ENCODE measurements around the gene SLC17A8. TPM values are rescaled to one million over a fixed set of nuclear protein-coding genes. Genes with fewer than 3 reads are reported as not detected.
"Not testable (repeated sequence)": the region's sequence is repeated elsewhere in the genome, so short reads cannot be mapped to it uniquely, and the experiment has no call there.

Gene SLC17A8
- total and polyA plus RNA-seq, 8 donors, result 0.16 to 0.18 TPM; not detected in 6

- DNase-seq (peak in 3 of 6 donors; percentile 33 to 75 (median 43)), FAIRE-seq (no peak), ATAC-seq (peak; percentile 88 to 98 (median 96))
- Histone ChIP-seq H3K27ac (peak overlapping the region in 1 of 4 donors; percentile 53), H3K9me3 (no peaks in the 10 kb centered on the region), H3K4me3 (no peak overlapping the region), H3K27me3 (no peaks in the 10 kb centered on the region), H3K4me1 (peaks cover 7 to 30% (median 22%) of the 10 kb centered on the region in 3 donors), H3K36me3 (peaks cover 0 to 4% (median 0%) of the 10 kb centered on the region in 3 donors)
- intact Hi-C loops (cut with DNase I), result no loop called here
- no peak for TF ChIP-seq CTCF (IDR thresholded peaks at IDR 0.05)
Observed at GRCh38 chr12:100337727-100338126, 19.1 kb upstream of the SLC17A8 start.

DNA sequence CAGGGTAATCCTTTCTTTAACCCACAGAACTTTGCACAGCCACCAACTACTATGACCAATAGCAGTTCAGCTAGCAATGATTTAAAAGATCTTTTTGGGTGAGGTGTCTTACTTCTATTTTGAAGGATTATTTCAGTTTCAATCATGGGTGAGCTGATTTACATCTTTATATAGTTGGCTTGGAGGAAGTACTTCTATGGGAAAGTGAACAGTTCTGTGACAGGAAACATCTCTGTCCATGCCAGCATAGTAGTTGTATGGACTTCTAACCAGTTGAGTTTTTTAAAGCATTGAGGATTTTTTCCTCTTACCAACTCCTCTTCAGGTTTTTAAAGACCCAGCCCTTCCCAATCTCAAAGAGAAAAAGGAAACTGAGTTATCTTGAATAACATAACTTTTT lies 17.8 kb upstream of the SLC17A8 start:
- no peak for TF ChIP-seq CTCF (IDR thresholded peaks at IDR 0.05)
- no peak overlapping the region for H3K27ac ChIP-seq
- H3K27me3 ChIP-seq, result no peaks in the 10 kb centered on the region
- FAIRE-seq (no peak), DNase-seq (no peak), ATAC-seq (no peak)
- H3K4me1 ChIP-seq, result peaks cover 7 to 30% (median 22%) of the 10 kb centered on the region in 3 donors
- no peak overlapping the region for H3K4me3 ChIP-seq
- intact Hi-C loops (cut with DNase I), result no loop called here
- H3K9me3 ChIP-seq, result no peaks in the 10 kb centered on the region
- H3K36me3 ChIP-seq, result no peaks in the 10 kb centered on the region

DNA sequence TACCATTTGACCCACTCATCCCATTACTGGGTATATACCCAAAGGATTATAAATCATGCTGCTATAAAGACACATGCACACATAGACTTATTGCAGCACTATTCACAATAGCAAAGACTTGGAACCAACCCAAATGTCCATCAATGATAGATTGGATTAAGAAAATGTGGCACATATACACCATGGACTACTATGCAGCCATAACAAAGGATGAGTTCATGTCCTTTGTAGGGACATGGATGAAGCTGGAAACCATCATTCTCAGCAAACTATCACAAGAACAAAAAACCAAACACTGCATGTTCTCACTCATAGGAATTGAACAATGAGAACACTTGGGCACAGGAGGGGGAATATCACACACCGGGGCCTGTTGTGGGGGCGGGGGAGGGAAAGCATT lies 14.0 kb upstream of the SLC17A8 start:
- H3K27ac ChIP-seq; H3K36me3 ChIP-seq; H3K9me3 ChIP-seq; ATAC-seq; DNase-seq; FAIRE-seq; H3K27me3 ChIP-seq; H3K4me3 ChIP-seq; intact Hi-C loops (cut with DNase I): not testable (repeated sequence)
- 93 to 95% methylated on average over 2 of the region's 2 CpGs for WGBS, 2 donors
- H3K4me1 ChIP-seq, result peaks cover 0 to 17% (median 15%) of the 10 kb centered on the region in 3 donors

DNA sequence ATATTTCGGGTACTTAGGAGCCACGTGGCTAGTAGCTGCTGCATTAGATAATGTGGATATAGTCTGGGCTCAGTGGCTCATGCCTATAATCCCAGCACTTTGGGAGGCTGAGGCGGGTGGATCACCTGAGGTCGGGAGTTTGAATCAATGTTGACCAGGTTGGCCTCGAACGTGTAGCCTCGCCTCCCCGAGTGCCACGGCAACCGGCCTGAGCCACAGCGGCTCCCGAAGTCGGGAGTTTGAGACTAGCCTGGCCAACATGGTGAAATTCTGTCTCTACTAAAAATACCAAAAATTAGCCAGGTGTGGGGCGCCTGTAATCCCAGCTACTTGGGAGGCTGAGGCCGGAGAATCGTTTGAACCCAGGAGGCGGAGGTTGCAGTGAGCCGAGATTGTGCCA lies 12.5 kb upstream of the SLC17A8 start:
- WGBS, 2 donors, result 93 to 97% methylated on average over 18 of the region's 18 CpGs
- H3K27ac ChIP-seq; ATAC-seq; H3K36me3 ChIP-seq; H3K4me1 ChIP-seq; FAIRE-seq; intact Hi-C loops (cut with DNase I); H3K27me3 ChIP-seq; H3K4me3 ChIP-seq; H3K9me3 ChIP-seq; DNase-seq: not testable (repeated sequence)

DNA sequence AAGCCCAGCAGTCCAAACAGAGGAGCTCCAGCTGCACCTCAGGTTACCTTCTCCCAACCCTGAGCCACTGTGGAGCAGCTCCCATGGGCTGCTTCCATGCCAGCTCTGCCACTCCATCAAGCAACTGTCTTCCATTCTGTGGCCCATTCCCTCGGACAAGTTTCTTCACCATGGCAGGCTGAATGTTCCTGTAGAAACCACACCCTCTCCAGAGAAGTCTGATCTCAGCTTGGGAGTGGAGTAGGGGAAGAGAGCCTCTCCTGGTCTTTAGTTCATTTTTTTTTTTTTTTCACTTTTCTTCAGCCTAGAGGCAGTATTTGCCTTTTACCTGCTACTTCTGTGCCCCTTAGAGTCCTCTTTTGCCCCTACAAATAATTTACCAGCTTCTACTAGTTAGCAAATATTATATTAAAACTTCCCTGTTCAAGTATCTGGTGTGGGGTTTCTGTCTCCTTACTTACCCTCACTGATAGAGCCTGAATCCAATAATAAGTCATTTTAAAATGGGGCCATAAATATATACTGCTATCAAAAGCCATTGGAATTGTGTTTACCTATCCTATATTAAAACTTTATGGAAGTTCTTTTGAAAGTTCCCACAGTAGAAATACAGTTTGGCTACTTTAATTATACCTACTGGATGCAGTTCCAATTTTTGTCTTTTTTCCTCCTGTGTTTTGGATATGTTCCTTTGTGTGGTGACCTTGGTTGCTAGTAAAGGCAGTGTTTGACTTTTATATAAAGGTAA lies 11.7 kb upstream of the SLC17A8 start:
- no peak for TF ChIP-seq CTCF (IDR thresholded peaks at IDR 0.05)
- H3K36me3 ChIP-seq, result no peaks in the 10 kb centered on the region
- FAIRE-seq (no peak), DNase-seq (no peak), ATAC-seq (peak in 2 of 4 donors; percentile 22 to 25)
- H3K4me1 ChIP-seq, result peaks cover 0 to 5% (median 0%) of the 10 kb centered on the region in 3 donors
- no peak overlapping the region for H3K4me3 ChIP-seq
- no peak overlapping the region for H3K27ac ChIP-seq
- no peaks in the 10 kb centered on the region for H3K27me3 ChIP-seq
- 67 to 87% methylated on average over 1 of the region's 1 CpG for WGBS, 2 donors
- intact Hi-C loops (cut with DNase I), result no loop called here
- H3K9me3 ChIP-seq, result no peaks in the 10 kb centered on the region

DNA sequence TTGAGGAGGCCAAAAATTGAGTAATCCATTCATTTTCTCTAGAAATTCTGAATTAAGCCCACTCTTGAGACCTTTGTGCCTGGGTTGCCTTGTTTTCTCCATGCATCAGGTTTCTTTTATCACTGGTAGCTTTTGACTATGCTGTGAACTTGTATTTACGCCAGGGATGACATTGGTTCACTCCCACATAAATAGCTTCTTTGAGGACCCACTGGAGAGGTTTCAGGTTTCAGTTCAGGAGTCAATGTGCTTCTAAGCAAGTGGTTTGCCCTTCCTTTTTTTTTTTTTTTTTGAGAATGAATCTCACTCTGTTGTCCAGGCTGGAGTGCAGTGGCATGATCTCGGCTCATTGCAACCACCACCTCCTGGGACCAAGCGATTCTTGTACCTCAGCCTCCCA lies 10.2 kb upstream of the SLC17A8 start:
- H3K9me3 ChIP-seq, result no peaks in the 10 kb centered on the region
- WGBS, 2 donors, result 80 to 93% methylated on average over 3 of the region's 3 CpGs
- no peak overlapping the region for H3K4me3 ChIP-seq
- H3K27ac ChIP-seq, result no peak overlapping the region
- no peaks in the 10 kb centered on the region for H3K27me3 ChIP-seq
- DNase-seq (no peak), FAIRE-seq (no peak), ATAC-seq (no peak)
- no peaks in the 10 kb centered on the region for H3K36me3 ChIP-seq
- peaks cover 0 to 5% (median 0%) of the 10 kb centered on the region in 3 donors for H3K4me1 ChIP-seq
- intact Hi-C loops (cut with DNase I), result no loop called here
- no peak for TF ChIP-seq CTCF (IDR thresholded peaks at IDR 0.05)
